GM23248 (cell line): ENCODE data around the gene SMC1B.

Source experiments
- EZH2 ChIP-seq: fragments of 200-600 bp; sonication (generic); IDR thresholded peaks from 2 replicates; pipeline ENCODE4 v1.6.1; 2018; ENCODE audit warnings: antibody characterized with exemption, mild to moderate bottlenecking; ENCODE audit not compliant: insufficient read depth, poor library complexity, severe bottlenecking
- EZH2phosphoT487 ChIP-seq: fragments of 200-600 bp; sonication (generic); IDR thresholded peaks from 2 replicates; pipeline ENCODE4 v1.6.1; 2018; ENCODE audit warnings: antibody characterized with exemption, moderate library complexity, mild to moderate bottlenecking, low read depth; ENCODE audit not compliant: insufficient read depth

- TF ChIP-seq EZH2phosphoT487, result no peak
- TF ChIP-seq EZH2, result no peak
These were observed 15.6 kb downstream of the SMC1B start for GRCh38 chr22:45397806-45398205.
